HCT116 (cell line): ENCODE data around the gene PHACTR4. TPM values are rescaled to one million over a fixed set of nuclear protein-coding genes. Genes with fewer than 3 reads are reported as not detected.

Experiments used
- ATAC-seq: fragments of 200-7000 bp; cut with Tn5 transposase; 2 replicates; pipeline ENCODE4 v1.9.1; 2020; ENCODE audit warnings: mild to moderate bottlenecking, moderate library complexity
- BruUV-seq: library from RNA; stranded (reverse); fragments of 400-500 nt; replicated peaks from 2 replicates; lab custom pipeline; 2021; lab: Mats Ljungman, UMichigan
- CTCF ChIA-PET: fragments of 300-600 bp; sonication (Branson Sonifier 250); formaldehyde crosslinking; loops from one replicate; lab custom pipeline; 2021; ENCODE audit warnings: antibody characterized with exemption; lab: Charles Lee
- POLR2A ChIA-PET: fragments of 300-600, 350-600 bp; sonication (Branson Sonifier 250); formaldehyde crosslinking; loops from one replicate; lab custom pipeline; 2021; ENCODE audit warnings: antibody characterized with exemption; lab: Charles Lee
- RAD21 ChIA-PET, 2 experiments: fragments of 300-600 bp; sonication (Branson Sonifier 250); formaldehyde crosslinking; loops; one replicate each; lab custom pipeline; 2023; ENCODE audit warnings: low total read pairs in 2 of 2; ENCODE audit not compliant: uncharacterized antibody in 2 of 2, unreplicated experiment in 2 of 2, low non-redundant PET in 1 of 2; lab: Charles Lee
- DNase-seq: peaks from one replicate; pipeline ENCODE4 v3.0.0-alpha.2; 2010; ENCODE audit warnings: low read depth, low spot score
- H2AFZ ChIP-seq: fragments of 200-600 bp; shearing (Covaris generic), sonication (generic); 2 replicates; pipeline ENCODE4 v1.6.1; 2017; ENCODE audit warnings: low read depth, mixed run types, mixed read lengths, antibody characterized with exemption, low read length; ENCODE audit not compliant: poor library complexity, severe bottlenecking
- H3K27ac ChIP-seq: 2 replicates; pipeline ENCODE4 v1.5.1; 2012; ENCODE audit warnings: low read depth, low read length
- H3K27me3 ChIP-seq: fragments of 200-600 bp; sonication (generic); 2 replicates; pipeline ENCODE4 v1.6.1; 2016; ENCODE audit warnings: mixed run types, low read length, mixed read lengths; ENCODE audit not compliant: insufficient read depth
- H3K36me3 ChIP-seq, 2 experiments: fragments of 200-500 bp in 1 of 2; fragments of 200-600 bp in 1 of 2; sonication (Bioruptor generic) in 1 of 2; sonication (generic) in 1 of 2; 2 replicates each; pipeline versions ENCODE4 v1.5.1 to v1.6.1; 2014 to 2016; ENCODE audit warnings: low read length in 2 of 2, inconsistent platforms in 1 of 2, mixed read lengths in 1 of 2, mixed run types in 1 of 2; ENCODE audit not compliant: insufficient read depth in 2 of 2, control insufficient read depth in 1 of 2
- H3K4me1 ChIP-seq, 2 experiments: fragments of 200-600 bp in 1 of 2; sonication (generic) in 1 of 2; 2 replicates each; pipeline versions ENCODE4 v1.5.1 to v1.6.1; 2012 to 2017; ENCODE audit warnings: low read length in 2 of 2, inconsistent platforms in 1 of 2, mild to moderate bottlenecking in 1 of 2, mixed read lengths in 1 of 2, mixed run types in 1 of 2, moderate library complexity in 1 of 2; ENCODE audit not compliant: insufficient read depth in 2 of 2, control insufficient read depth in 1 of 2
- H3K4me2 ChIP-seq: fragments of 200-600 bp; sonication (generic); 2 replicates; pipeline ENCODE4 v1.6.1; 2017; ENCODE audit warnings: mixed run types, low read length, mixed read lengths
- H3K4me3 ChIP-seq, 2 experiments: fragments of 200-600 bp in 1 of 2; sonication (generic) in 1 of 2; replicated peaks in 1 of 2; 2 replicates each; pipeline ENCODE4 v1.5.1; 2011 to 2016; ENCODE audit warnings: low read length in 2 of 2, control low read depth in 1 of 2, low read depth in 1 of 2, mild to moderate bottlenecking in 1 of 2, mixed read lengths in 1 of 2, mixed run types in 1 of 2
- H3K79me2 ChIP-seq: fragments of 200-600 bp; sonication (generic); 2 replicates; pipeline ENCODE4 v1.6.1; 2017; ENCODE audit warnings: mild to moderate bottlenecking, mixed run types, low read length, moderate library complexity, mixed read lengths; ENCODE audit not compliant: insufficient read depth
- H3K9ac ChIP-seq: fragments of 200-600 bp; sonication (generic); 2 replicates; pipeline ENCODE4 v1.6.1; 2016; ENCODE audit warnings: low read length, mixed read lengths
- H3K9me2 ChIP-seq: fragments of 200-600 bp; sonication (generic), shearing (Covaris generic); 2 replicates; pipeline ENCODE4 v1.6.1; 2017; ENCODE audit warnings: mixed run types, mild to moderate bottlenecking, moderate library complexity; ENCODE audit not compliant: insufficient read depth
- H3K9me3 ChIP-seq, 2 experiments: fragments of 200-500 bp in 1 of 2; fragments of 200-600 bp in 1 of 2; sonication (Bioruptor generic) in 1 of 2; sonication (generic) in 1 of 2; 2 replicates each; pipeline ENCODE4 v1.6.1; 2014 to 2017; ENCODE audit warnings: low read length in 2 of 2, mixed read lengths in 2 of 2, inconsistent platforms in 1 of 2, low read depth in 1 of 2, mild to moderate bottlenecking in 1 of 2, mixed run types in 1 of 2, moderate library complexity in 1 of 2; ENCODE audit not compliant: control insufficient read depth in 1 of 2, insufficient read depth in 1 of 2
- H4K20me1 ChIP-seq: fragments of 200-600 bp; sonication (generic), shearing (Covaris generic); 2 replicates; pipeline ENCODE4 v1.6.1; 2017; ENCODE audit warnings: mixed run types, mild to moderate bottlenecking, moderate library complexity; ENCODE audit not compliant: insufficient read depth
- ELF1 ChIP-seq: IDR thresholded peaks from 2 replicates; pipeline ENCODE4 v1.6.1; 2012; ENCODE audit warnings: low read depth, borderline replicate concordance
- EZH2 ChIP-seq: fragments of 200-600 bp; sonication (generic); IDR thresholded peaks from 2 replicates; pipeline ENCODE4 v1.6.1; 2017; ENCODE audit warnings: antibody characterized with exemption, mixed run types
- EZH2phosphoT487 ChIP-seq: fragments of 200-600 bp; IDR thresholded peaks from 2 replicates; pipeline ENCODE4 v1.6.1; 2018; ENCODE audit warnings: antibody characterized with exemption, borderline replicate concordance
- POLR2A ChIP-seq: IDR thresholded peaks from 2 replicates; pipeline ENCODE4 v1.7.0; 2011; ENCODE audit warnings: borderline replicate concordance; ENCODE audit not compliant: insufficient read depth, insufficient read length; ENCODE audit errors: extremely low read depth
- POLR2AphosphoS5 ChIP-seq: IDR thresholded peaks from 2 replicates; pipeline ENCODE4 v1.6.1; 2011; ENCODE audit warnings: mild to moderate bottlenecking, low read depth, low read length, moderate library complexity
- SP1 ChIP-seq: IDR thresholded peaks from 2 replicates; pipeline ENCODE4 v1.6.1; 2012; ENCODE audit warnings: low read depth
- intact Hi-C: fragments of 100-400 bp; cut with micrococcal nuclease; formaldehyde crosslinking; loops from 2 replicates; pipeline ENCODE4 v1.10.0; 2022
- total RNA-seq: library from RNA; stranded (reverse); gene quantifications from one replicate; pipeline ENCODE4 v1.2.1, GENCODE V29; 2021; ENCODE audit not compliant: unreplicated experiment
- TF ChIP-seq, protein P1 (sequence below): IDR thresholded peaks from 2 replicates; pipeline ENCODE4 v1.6.1; 2011; ENCODE audit warnings: mild to moderate bottlenecking, low read length, moderate library complexity; ENCODE audit not compliant: insufficient replicate concordance; ENCODE audit errors: extremely low read depth

Gene PHACTR4
- total RNA-seq, 1 experiment from 2014 or later, result 36.0 TPM

DNA sequence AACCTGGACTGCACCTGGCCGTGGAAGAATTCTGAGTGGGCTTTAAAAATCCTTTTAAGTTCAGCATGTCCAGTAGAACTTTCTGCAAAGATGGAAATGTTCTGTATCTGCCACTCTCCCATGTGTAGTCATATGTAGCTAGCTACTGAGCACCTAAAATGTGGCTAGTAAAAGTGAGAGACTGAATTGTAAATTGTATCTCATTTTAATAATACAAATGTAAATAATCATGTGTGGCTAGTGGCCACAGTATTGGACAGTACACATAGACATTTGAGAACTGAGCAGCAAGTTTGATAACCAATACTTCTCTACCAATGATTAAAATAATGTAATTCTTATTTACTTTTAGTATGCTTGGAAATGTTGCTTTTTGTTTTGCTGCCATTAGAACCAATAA is 57.3 kb downstream of the PHACTR4 start:
- no peaks in the 10 kb centered on the region for H3K27me3 ChIP-seq
- RAD21 ChIA-PET, result no interaction called here
- H3K79me2 ChIP-seq, result peaks cover 41% of the 10 kb centered on the region
- H3K9ac ChIP-seq, result no peak overlapping the region
- CTCF ChIA-PET, result no interaction called here
- H3K9me2 ChIP-seq, result no peaks in the 10 kb centered on the region
- no peak for DNase-seq
- peaks cover 2 to 8% of the 10 kb centered on the region in 2 experiments; a peak in 2 of 4 replicates for H3K4me1 ChIP-seq
- intact Hi-C loops, result no loop called here
- TF ChIP-seq, protein P1, sequence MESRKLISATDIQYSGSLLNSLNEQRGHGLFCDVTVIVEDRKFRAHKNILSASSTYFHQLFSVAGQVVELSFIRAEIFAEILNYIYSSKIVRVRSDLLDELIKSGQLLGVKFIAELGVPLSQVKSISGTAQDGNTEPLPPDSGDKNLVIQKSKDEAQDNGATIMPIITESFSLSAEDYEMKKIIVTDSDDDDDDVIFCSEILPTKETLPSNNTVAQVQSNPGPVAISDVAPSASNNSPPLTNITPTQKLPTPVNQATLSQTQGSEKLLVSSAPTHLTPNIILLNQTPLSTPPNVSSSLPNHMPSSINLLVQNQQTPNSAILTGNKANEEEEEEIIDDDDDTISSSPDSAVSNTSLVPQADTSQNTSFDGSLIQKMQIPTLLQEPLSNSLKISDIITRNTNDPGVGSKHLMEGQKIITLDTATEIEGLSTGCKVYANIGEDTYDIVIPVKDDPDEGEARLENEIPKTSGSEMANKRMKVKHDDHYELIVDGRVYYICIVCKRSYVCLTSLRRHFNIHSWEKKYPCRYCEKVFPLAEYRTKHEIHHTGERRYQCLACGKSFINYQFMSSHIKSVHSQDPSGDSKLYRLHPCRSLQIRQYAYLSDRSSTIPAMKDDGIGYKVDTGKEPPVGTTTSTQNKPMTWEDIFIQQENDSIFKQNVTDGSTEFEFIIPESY, result no peak
- TF ChIP-seq SP1 (no peak), POLR2AphosphoS5 (no peak), ELF1 (no peak), POLR2A (no peak), EZH2phosphoT487 (no peak)
- TF ChIP-seq, all 23 proteins: peak for 0
- Histone ChIP-seq H4K20me1 (no peaks in the 10 kb centered on the region), H3K9me3 (no peaks in the 10 kb centered on the region), H3K4me2 (no peak overlapping the region), H3K4me3 (no peak overlapping the region), H2AFZ (no peak overlapping the region), H3K27ac (no peak overlapping the region), H3K36me3 (no peaks in the 10 kb centered on the region)
- BruUV-seq, result no TSS peak
- ATAC-seq, result no peak
- POLR2A ChIA-PET, result no interaction called here

DNA sequence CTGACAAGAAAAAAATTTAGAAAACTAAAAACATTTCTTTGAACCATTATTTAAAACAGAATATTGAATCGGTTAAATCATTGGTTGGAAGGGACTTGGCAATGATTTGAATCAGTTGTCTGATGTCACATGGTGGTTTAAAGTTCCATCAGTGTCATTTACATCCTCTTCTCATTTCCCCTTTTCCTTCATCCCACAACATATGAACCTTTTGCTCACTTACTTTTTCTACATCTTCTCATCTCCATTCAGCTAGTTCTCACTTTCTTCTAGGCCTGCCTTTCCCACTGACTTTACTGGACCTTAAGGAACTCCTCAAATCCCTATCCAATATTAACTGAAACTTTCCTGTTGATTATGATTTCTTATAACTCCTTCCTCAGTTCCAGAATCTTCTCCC is 58.5 kb downstream of the PHACTR4 start:
- H3K79me2 ChIP-seq, result peaks cover 33% of the 10 kb centered on the region
- H3K9me2 ChIP-seq, result no peaks in the 10 kb centered on the region
- ChIA-PET POLR2A (interaction anchor here (1.2 kb wide), 1 partner anchor 9 kb away, joined by 4 read pairs; no protein-coding TSS in a partner anchor), RAD21 (no interaction called here), CTCF (no interaction called here)
- H4K20me1 ChIP-seq, result no peaks in the 10 kb centered on the region
- ATAC-seq, result no peak
- no peak for DNase-seq
- intact Hi-C loops, result no loop called here
- peaks cover 0 to 8% of the 10 kb centered on the region in 2 experiments; a peak in 1 of 4 replicates for H3K4me1 ChIP-seq
- H3K4me3 ChIP-seq, result no peak overlapping the region
- H3K36me3 ChIP-seq, result no peaks in the 10 kb centered on the region
- no peak overlapping the region for H3K4me2 ChIP-seq
- no peaks in the 10 kb centered on the region for H3K9me3 ChIP-seq
- TF ChIP-seq EZH2, result no peak
- H3K9ac ChIP-seq, result no peak overlapping the region
- H3K27ac ChIP-seq, result no peak overlapping the region
- no peaks in the 10 kb centered on the region for H3K27me3 ChIP-seq
- no TSS peak for BruUV-seq
- H2AFZ ChIP-seq, result no peak overlapping the region
